A673 (cell line): ENCODE data around the gene C2CD4A. TPM values are rescaled to one million over a fixed set of nuclear protein-coding genes. Genes with fewer than 3 reads are reported as not detected.

Experiments
- BruUV-seq: library from RNA; stranded (reverse); fragments of 400-500 nt; replicated peaks from 2 replicates; lab custom pipeline; 2021; lab: Mats Ljungman, UMichigan
- CTCF ChIA-PET: fragments of 300-600 bp; sonication (Branson Sonifier 250); formaldehyde crosslinking; loops from one replicate; lab custom pipeline; 2022; ENCODE audit warnings: antibody characterized with exemption; lab: Charles Lee
- POLR2A ChIA-PET: fragments of 300-600 bp; sonication (Branson Sonifier 250); formaldehyde crosslinking; loops from one replicate; lab custom pipeline; 2022; ENCODE audit warnings: antibody characterized with exemption; ENCODE audit not compliant: low non-redundant PET; lab: Charles Lee
- DNase-seq: peaks from one replicate; pipeline ENCODE4 v3.0.0-alpha.2; 2015; ENCODE audit warnings: low spot score
- H3K27ac ChIP-seq: fragments of 200-600 bp; sonication (generic); 2 replicates; pipeline ENCODE4 v1.5.1; 2016; ENCODE audit warnings: mixed run types, low read depth, mild to moderate bottlenecking, mixed read lengths, antibody characterized with exemption, low read length; ENCODE audit not compliant: poor library complexity, severe bottlenecking
- H3K27me3 ChIP-seq: fragments of 200-600 bp; sonication (generic); replicated peaks from 2 replicates; pipeline ENCODE4 v1.6.1; 2017; ENCODE audit warnings: mixed run types, low read depth, mild to moderate bottlenecking, mixed read lengths, antibody characterized with exemption, low read length; ENCODE audit not compliant: insufficient read depth, poor library complexity
- H3K36me3 ChIP-seq: fragments of 200-600 bp; sonication (generic); 2 replicates; pipeline ENCODE4 v1.6.1; 2016; ENCODE audit warnings: mixed run types, mild to moderate bottlenecking, mixed read lengths, antibody characterized with exemption, low read length; ENCODE audit not compliant: insufficient read depth, poor library complexity, severe bottlenecking
- H3K4me1 ChIP-seq: fragments of 200-600 bp; sonication (generic); 2 replicates; pipeline ENCODE4 v1.6.1; 2017; ENCODE audit warnings: mixed run types, mild to moderate bottlenecking, mixed read lengths, antibody characterized with exemption, low read length; ENCODE audit not compliant: insufficient read depth, poor library complexity, severe bottlenecking
- H3K4me3 ChIP-seq: fragments of 200-600 bp; sonication (generic); 2 replicates; pipeline ENCODE4 v1.5.1; 2016; ENCODE audit warnings: low read depth, mixed run types, mild to moderate bottlenecking, mixed read lengths, low read length; ENCODE audit not compliant: poor library complexity, severe bottlenecking
- H3K9me3 ChIP-seq: fragments of 200-600 bp; sonication (generic); 2 replicates; pipeline ENCODE4 v1.6.1; 2016; ENCODE audit warnings: mixed run types, low read depth, mild to moderate bottlenecking, mixed read lengths, antibody characterized with exemption, low read length; ENCODE audit not compliant: poor library complexity, severe bottlenecking
- EZH2 ChIP-seq: fragments of 200-600 bp; sonication (generic); IDR thresholded peaks from 2 replicates; pipeline ENCODE4 v1.6.1; 2017; ENCODE audit warnings: borderline replicate concordance, low read depth, mild to moderate bottlenecking, mixed read lengths, antibody characterized with exemption, low read length; ENCODE audit not compliant: poor library complexity, severe bottlenecking
- intact Hi-C: fragments of 100-400 bp; cut with micrococcal nuclease; formaldehyde crosslinking; loops from one replicate; pipeline ENCODE4 v1.10.0; 2022; ENCODE audit not compliant: unreplicated experiment
- total RNA-seq: library from RNA; stranded (reverse); gene quantifications from 2 replicates; pipeline ENCODE4 v1.2.3, GENCODE V29; 2021
- TF ChIP-seq, protein P1 (sequence below): fragments of 300-800, 200-600 bp; sonication (generic); conservative IDR thresholded peaks from 2 replicates; pipeline ENCODE4 v1.5.1; 2017; ENCODE audit warnings: low read depth, mild to moderate bottlenecking, antibody characterized with exemption, low read length, moderate library complexity, mixed read lengths

The C2CD4A gene
- total RNA-seq, 1 experiment from 2014 or later: 0.34 TPM

DNA sequence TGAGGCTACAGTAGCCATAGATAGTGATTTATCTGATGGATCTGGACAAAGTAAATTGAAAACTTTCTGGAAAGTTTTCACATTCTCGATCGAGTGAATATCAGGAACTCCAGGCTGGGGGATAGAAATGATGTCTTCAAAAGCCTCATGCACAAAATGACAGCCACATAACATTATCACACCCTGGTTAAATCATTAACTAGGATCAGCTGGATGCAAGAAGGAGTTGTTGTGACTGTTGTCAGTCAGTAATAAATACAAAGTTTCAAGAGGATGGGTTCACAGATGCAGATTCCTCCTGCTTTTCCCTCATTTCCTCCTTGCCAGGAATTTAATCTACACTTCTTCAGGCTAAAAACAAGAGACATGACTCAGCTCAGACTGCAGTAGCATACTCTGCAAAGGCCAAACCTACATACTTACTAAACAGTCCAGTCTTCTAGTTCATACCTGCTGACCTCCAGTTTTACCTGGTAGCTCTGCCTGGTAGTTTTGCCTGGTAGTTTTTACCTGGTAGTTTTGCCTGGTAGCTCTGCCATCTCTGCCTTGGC is 40.9 kb downstream of the C2CD4A start:
- Histone ChIP-seq H3K27me3 (no peaks in the 10 kb centered on the region), H3K27ac (no peak overlapping the region), H3K9me3 (no peaks in the 10 kb centered on the region), H3K4me1 (peaks cover 8% of the 10 kb centered on the region), H3K4me3 (no peak overlapping the region), H3K36me3 (no peaks in the 10 kb centered on the region)
- TF ChIP-seq, protein P1, sequence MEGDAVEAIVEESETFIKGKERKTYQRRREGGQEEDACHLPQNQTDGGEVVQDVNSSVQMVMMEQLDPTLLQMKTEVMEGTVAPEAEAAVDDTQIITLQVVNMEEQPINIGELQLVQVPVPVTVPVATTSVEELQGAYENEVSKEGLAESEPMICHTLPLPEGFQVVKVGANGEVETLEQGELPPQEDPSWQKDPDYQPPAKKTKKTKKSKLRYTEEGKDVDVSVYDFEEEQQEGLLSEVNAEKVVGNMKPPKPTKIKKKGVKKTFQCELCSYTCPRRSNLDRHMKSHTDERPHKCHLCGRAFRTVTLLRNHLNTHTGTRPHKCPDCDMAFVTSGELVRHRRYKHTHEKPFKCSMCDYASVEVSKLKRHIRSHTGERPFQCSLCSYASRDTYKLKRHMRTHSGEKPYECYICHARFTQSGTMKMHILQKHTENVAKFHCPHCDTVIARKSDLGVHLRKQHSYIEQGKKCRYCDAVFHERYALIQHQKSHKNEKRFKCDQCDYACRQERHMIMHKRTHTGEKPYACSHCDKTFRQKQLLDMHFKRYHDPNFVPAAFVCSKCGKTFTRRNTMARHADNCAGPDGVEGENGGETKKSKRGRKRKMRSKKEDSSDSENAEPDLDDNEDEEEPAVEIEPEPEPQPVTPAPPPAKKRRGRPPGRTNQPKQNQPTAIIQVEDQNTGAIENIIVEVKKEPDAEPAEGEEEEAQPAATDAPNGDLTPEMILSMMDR: no peak
- TF ChIP-seq EZH2: no peak
- intact Hi-C loops: no loop called here
- DNase-seq: no peak
- ChIA-PET POLR2A (no interaction called here), CTCF (no interaction called here)
- BruUV-seq: no TSS peak

DNA sequence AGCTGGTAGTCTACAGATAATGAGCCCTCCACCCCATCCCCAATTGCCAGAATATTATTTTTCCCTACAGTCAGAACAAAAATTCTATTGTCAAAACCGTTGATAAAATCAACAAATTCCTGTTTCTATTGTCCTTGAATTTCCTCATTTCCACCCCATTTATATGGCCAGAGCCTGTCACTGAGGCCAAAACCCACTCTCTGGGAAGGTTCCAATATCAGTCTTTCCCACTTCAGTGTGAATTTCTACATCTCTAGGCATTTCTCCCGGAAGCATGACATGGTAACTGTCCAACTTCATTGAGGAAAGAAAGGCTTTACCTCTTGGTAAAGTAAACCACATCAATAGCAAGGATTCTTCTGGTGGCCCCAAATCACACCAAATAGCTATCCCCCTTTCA is 41.6 kb downstream of the C2CD4A start:
- intact Hi-C loops: no loop called here
- DNase-seq: no peak
- TF ChIP-seq, protein P1: no peak
- TF ChIP-seq EZH2: no peak
- no peaks in the 10 kb centered on the region for H3K36me3 ChIP-seq
- BruUV-seq: no TSS peak
- H3K27me3 ChIP-seq: no peaks in the 10 kb centered on the region
- H3K9me3 ChIP-seq: no peaks in the 10 kb centered on the region
- CTCF ChIA-PET: no interaction called here
- POLR2A ChIA-PET: no interaction called here
- peaks cover 8% of the 10 kb centered on the region for H3K4me1 ChIP-seq
- no peak overlapping the region for H3K27ac ChIP-seq
- no peak overlapping the region for H3K4me3 ChIP-seq

DNA sequence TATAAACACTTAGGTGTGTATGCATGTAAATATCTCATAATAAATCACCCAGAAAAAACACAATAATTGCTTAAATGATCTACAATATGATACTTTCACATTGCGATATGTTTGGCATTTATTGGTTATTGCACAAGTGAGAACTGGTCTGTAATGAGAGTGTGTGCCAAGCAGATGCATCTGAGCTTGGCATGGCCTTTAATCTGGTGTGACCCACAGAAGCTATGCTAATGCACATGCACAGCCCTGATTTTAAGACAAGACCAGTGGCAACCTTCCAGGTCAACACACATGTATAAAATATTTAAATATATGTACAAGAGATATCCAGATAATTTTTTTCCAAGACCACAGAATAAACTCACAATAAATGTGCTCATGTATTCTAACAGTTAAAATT is 42.7 kb downstream of the C2CD4A start:
- Histone ChIP-seq H3K36me3 (no peaks in the 10 kb centered on the region), H3K4me3 (no peak overlapping the region), H3K9me3 (no peaks in the 10 kb centered on the region), H3K27ac (no peak overlapping the region), H3K27me3 (no peaks in the 10 kb centered on the region), H3K4me1 (peaks cover 8% of the 10 kb centered on the region)
- BruUV-seq: no TSS peak
- POLR2A ChIA-PET: no interaction called here
- TF ChIP-seq EZH2: no peak
- TF ChIP-seq, protein P1: no peak
- no peak for DNase-seq
- CTCF ChIA-PET: no interaction called here
- intact Hi-C loops: no loop called here
